WI38 (cell line): Measurements from ENCODE around the gene MEG3.

Experiments used
- H3K4me3 ChIP-seq: 2 replicates; pipeline ENCODE4 v1.5.1; 2011; ENCODE audit warnings: low read depth, mild to moderate bottlenecking, control low read depth, low read length
- TF ChIP-seq, protein P1 (sequence below): IDR thresholded peaks from 2 replicates; pipeline ENCODE4 v1.5.1; 2012; ENCODE audit warnings: low read depth, mild to moderate bottlenecking, control low read depth, low read length

MEG3 gene

GRCh38 chr14:100788942-100789341 is 37.0 kb upstream of the MEG3 start:
- H3K4me3 ChIP-seq = no peak overlapping the region
- TF ChIP-seq, protein P1, sequence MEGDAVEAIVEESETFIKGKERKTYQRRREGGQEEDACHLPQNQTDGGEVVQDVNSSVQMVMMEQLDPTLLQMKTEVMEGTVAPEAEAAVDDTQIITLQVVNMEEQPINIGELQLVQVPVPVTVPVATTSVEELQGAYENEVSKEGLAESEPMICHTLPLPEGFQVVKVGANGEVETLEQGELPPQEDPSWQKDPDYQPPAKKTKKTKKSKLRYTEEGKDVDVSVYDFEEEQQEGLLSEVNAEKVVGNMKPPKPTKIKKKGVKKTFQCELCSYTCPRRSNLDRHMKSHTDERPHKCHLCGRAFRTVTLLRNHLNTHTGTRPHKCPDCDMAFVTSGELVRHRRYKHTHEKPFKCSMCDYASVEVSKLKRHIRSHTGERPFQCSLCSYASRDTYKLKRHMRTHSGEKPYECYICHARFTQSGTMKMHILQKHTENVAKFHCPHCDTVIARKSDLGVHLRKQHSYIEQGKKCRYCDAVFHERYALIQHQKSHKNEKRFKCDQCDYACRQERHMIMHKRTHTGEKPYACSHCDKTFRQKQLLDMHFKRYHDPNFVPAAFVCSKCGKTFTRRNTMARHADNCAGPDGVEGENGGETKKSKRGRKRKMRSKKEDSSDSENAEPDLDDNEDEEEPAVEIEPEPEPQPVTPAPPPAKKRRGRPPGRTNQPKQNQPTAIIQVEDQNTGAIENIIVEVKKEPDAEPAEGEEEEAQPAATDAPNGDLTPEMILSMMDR = no peak

DNA sequence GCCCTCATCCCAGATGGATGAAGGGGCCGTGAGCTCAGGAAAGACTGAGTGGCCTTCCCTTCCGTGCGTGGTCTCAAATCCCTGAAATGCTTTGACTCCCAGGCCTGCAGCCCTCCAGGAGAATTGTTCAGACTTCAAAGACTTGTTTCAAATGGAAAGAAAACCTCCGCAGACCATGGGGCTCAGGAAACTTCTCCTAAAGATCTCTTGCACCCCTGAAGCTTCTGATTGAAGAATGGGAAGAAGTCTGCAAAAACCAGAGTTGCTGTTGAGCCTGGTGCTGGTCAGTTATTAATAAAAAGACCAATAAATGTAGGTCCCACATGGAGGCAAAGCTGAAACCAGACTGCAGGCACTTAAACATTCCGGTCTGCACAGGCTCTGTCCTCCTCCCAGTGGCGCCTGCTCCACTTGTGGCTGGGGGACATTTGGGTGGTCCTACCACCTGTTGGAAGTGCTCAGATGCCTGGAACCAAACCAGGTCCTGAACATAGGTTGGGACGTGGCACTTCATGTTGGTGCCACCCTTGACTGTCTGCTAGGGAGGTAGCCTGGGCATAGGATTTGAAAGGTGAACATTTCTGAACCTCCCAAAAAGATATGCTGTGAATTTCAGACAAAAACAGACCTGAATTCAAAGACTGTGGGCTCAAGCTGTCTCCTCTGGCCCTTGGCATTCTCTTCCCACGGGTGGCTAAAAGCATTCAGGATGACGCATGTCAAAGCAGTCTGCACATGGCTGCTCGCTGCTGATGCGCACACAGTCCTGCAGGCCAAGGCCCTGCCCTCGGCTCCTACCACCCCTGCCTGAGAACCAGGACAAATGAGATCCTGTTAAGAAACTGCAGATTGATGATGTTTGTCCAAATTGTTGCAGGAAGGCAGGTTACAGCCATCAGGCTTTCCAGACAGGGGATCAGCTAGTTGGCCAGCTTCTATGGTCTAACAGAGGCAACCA is 36.2 kb upstream of the MEG3 start:
- TF ChIP-seq, protein P1 = no peak

GRCh38 chr14:100790502-100791347 is 35.2 kb upstream of the MEG3 start:
- TF ChIP-seq, protein P1 = no peak
- H3K4me3 ChIP-seq = no peak overlapping the region

More for the DNA sequence above, 36.2 kb upstream of the MEG3 start:
- no peak overlapping the region for H3K4me3 ChIP-seq

DNA sequence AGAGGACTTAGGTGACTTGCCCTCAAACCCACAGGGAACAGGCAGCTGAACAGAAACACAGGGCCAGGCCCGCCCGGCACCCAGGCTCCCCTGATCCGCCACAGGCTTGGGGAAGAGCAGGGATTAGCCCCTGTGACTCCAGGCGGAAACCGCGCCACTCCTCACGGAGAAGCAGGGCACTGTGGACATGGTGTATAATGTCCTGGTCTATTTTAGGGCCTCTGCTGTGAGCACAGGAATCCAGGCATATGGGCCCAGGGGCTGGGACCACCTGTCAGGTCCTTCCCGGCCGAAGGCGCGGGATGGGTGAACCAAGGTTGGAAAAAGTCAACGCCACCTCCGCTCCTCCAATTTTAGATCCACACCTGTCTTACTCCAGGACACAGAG is 34.6 kb upstream of the MEG3 start:
- TF ChIP-seq, protein P1 = no peak
- H3K4me3 ChIP-seq = no peak overlapping the region

DNA sequence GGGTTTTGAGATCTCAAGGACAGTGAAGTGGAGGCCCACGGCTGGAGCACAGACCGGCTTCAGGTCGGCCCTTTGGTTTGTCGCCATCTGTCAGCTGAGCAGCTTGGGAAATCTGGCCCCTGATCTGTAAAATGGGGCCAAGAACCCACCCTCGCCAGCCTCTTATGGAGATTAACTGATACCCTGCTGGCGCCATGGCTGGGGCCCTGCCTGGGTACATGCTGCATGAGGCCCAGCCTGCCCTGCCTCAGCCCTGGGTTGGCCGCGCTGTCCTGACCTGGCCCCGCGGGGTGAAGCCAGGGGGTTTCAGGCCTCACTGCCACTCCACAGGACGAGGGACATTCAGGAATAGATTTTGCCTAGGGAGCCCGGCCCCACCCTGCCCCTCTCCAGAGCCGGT is 33.9 kb upstream of the MEG3 start:
- TF ChIP-seq, protein P1 = no peak
- H3K4me3 ChIP-seq = no peak overlapping the region

GRCh38 chr14:100796946-100797345 is 29.0 kb upstream of the MEG3 start:
- H3K4me3 ChIP-seq = no peak overlapping the region
- TF ChIP-seq, protein P1 = no peak
